HG03159 (cell line): Measurements from ENCODE around the gene PIGT.

Source experiments
- ATAC-seq: cut with Tn5 transposase; IDR thresholded peaks from one replicate; pipeline ENCODE4 v1.9.1; 2021; ENCODE audit warnings: mild to moderate bottlenecking, moderate library complexity; ENCODE audit not compliant: unreplicated experiment

The PIGT gene

GRCh38 chr20:45415822-45416637, at the start of gene PIGT:
Gene PIGT, plus strand, starts transcription at chr20:45416141. Its CDS starts 16 bp downstream, at chr20:45416157.
- peak; percentile 77 for ATAC-seq

- no peak for ATAC-seq
Observed at GRCh38 chr20:45366192-45366591, 49.7 kb upstream of the PIGT start.

- ATAC-seq, result no peak
Observed at GRCh38 chr20:45366631-45367030, 49.3 kb upstream of the PIGT start.

GRCh38 chr20:45367126-45367525, 48.8 kb upstream of the PIGT start:
- no peak for ATAC-seq

- peak; percentile 85 for ATAC-seq
Observed at GRCh38 chr20:45368221-45368980, 47.5 kb upstream of the PIGT start.

GRCh38 chr20:45370571-45371160, 45.3 kb upstream of the PIGT start:
- ATAC-seq, result no peak

- no peak for ATAC-seq
Observed at GRCh38 chr20:45372241-45372640, 43.7 kb upstream of the PIGT start.

GRCh38 chr20:45372646-45373352, 43.1 kb upstream of the PIGT start:
- no peak for ATAC-seq

- peak; percentile 79 for ATAC-seq
Observed at GRCh38 chr20:45373353-45374100, 42.4 kb upstream of the PIGT start.

GRCh38 chr20:45374101-45374467, 41.9 kb upstream of the PIGT start:
- ATAC-seq, result no peak

GRCh38 chr20:45374966-45375365, 41.0 kb upstream of the PIGT start:
- ATAC-seq, result no peak

- ATAC-seq, result no peak
Observed at GRCh38 chr20:45377269-45377668, 38.7 kb upstream of the PIGT start.

- ATAC-seq, result no peak
Observed at GRCh38 chr20:45378191-45378590, 37.8 kb upstream of the PIGT start, which contains the start of gene TP53TG5. Gene TP53TG5, minus strand, starts transcription at chr20:45378325. Its CDS starts 89 bp downstream, at chr20:45378236.

- no peak for ATAC-seq
Observed at GRCh38 chr20:45387274-45387673, 28.7 kb upstream of the PIGT start.

GRCh38 chr20:45390931-45391330, 25.0 kb upstream of the PIGT start:
- ATAC-seq, result no peak

GRCh38 chr20:45391559-45391958, 24.4 kb upstream of the PIGT start:
- no peak for ATAC-seq

GRCh38 chr20:45392733-45393132, 23.2 kb upstream of the PIGT start:
- ATAC-seq, result no peak

GRCh38 chr20:45394221-45395113, 21.5 kb upstream of the PIGT start:
- ATAC-seq, result no peak

- no peak for ATAC-seq
Observed at GRCh38 chr20:45395114-45395415, 20.9 kb upstream of the PIGT start.

- ATAC-seq, result no peak
Observed at GRCh38 chr20:45399018-45399417, 16.9 kb upstream of the PIGT start.
